Mesendoderm (in vitro differentiated cells): ENCODE measurements around the gene INAVA.

ENCODE experiments used
- DNase-seq: peaks from one replicate; pipeline ENCODE4 v3.0.0; 2013
- H2AK5ac ChIP-seq: 2 replicates; pipeline ENCODE4 v1.6.1; 2013; ENCODE audit warnings: low read length, inconsistent platforms
- H2BK120ac ChIP-seq: 2 replicates; pipeline ENCODE4 v1.6.1; 2013; ENCODE audit warnings: low read depth, mild to moderate bottlenecking, low read length, moderate library complexity, mixed read lengths
- H2BK15ac ChIP-seq: replicated peaks from 2 replicates; pipeline ENCODE4 v1.6.1; 2013; ENCODE audit warnings: low read depth, mild to moderate bottlenecking, moderate library complexity
- H2BK5ac ChIP-seq: 2 replicates; pipeline ENCODE4 v1.6.1; 2013; ENCODE audit warnings: low read length, inconsistent platforms
- H3K18ac ChIP-seq: 2 replicates; pipeline ENCODE4 v1.6.1; 2013; ENCODE audit warnings: mild to moderate bottlenecking, low read length, mixed read lengths
- H3K23ac ChIP-seq: one replicate; pipeline ENCODE4 v1.6.1; 2013; ENCODE audit warnings: low read length
- H3K27ac ChIP-seq: 2 replicates; pipeline ENCODE4 v1.5.1; 2013; ENCODE audit warnings: low read depth, mild to moderate bottlenecking, inconsistent platforms, low read length, moderate library complexity
- H3K27me3 ChIP-seq: 2 replicates; pipeline ENCODE4 v1.6.1; 2013; ENCODE audit warnings: low read length, control low read depth, mild to moderate bottlenecking, inconsistent platforms; ENCODE audit not compliant: insufficient read depth, poor library complexity
- H3K36me3 ChIP-seq: 2 replicates; pipeline ENCODE4 v1.6.1; 2013; ENCODE audit warnings: low read length, inconsistent platforms; ENCODE audit not compliant: control insufficient read depth, insufficient read depth
- H3K4ac ChIP-seq: one replicate; pipeline ENCODE4 v1.6.1; 2013; ENCODE audit warnings: low read depth, mild to moderate bottlenecking, low read length, moderate library complexity
- H3K4me1 ChIP-seq: 2 replicates; pipeline ENCODE4 v1.6.1; 2013; ENCODE audit warnings: low read depth, low read length, inconsistent platforms; ENCODE audit not compliant: control insufficient read depth
- H3K4me2 ChIP-seq: 2 replicates; pipeline ENCODE4 v1.6.1; 2013; ENCODE audit warnings: low read length
- H3K4me3 ChIP-seq: 2 replicates; pipeline ENCODE4 v1.5.1; 2013; ENCODE audit warnings: mild to moderate bottlenecking, low read length
- H3K56ac ChIP-seq: one replicate; pipeline ENCODE4 v1.6.1; 2013; ENCODE audit warnings: low read length
- H3K79me1 ChIP-seq: 2 replicates; pipeline ENCODE4 v1.6.1; 2013; ENCODE audit warnings: low read length, inconsistent platforms
- H3K79me2 ChIP-seq: 2 replicates; pipeline ENCODE4 v1.6.1; 2013; ENCODE audit warnings: mild to moderate bottlenecking, low read length; ENCODE audit not compliant: control insufficient read depth, insufficient read depth
- H3K9ac ChIP-seq: 2 replicates; pipeline ENCODE4 v1.6.1; 2013; ENCODE audit warnings: low read length, inconsistent platforms
- H4K5ac ChIP-seq: one replicate; pipeline ENCODE4 v1.6.1; 2013; ENCODE audit warnings: low read length
- H4K8ac ChIP-seq: one replicate; pipeline ENCODE4 v1.6.1; 2013; ENCODE audit warnings: low read depth, mild to moderate bottlenecking, control low read depth, low read length, moderate library complexity
- WGBS: extraction: QIAGEN DNeasy Blood & Tissue Kit; methylation state at CpG from one replicate; pipeline ENCODE4 v1.1.7; 2013; ENCODE audit warnings: low lambda C conversion rate, missing lambda C conversion rate; ENCODE audit not compliant: insufficient coverage; ENCODE audit errors: extremely low coverage; 5-methylcytosine and 5-hydroxymethylcytosine counted together

Gene INAVA

DNA sequence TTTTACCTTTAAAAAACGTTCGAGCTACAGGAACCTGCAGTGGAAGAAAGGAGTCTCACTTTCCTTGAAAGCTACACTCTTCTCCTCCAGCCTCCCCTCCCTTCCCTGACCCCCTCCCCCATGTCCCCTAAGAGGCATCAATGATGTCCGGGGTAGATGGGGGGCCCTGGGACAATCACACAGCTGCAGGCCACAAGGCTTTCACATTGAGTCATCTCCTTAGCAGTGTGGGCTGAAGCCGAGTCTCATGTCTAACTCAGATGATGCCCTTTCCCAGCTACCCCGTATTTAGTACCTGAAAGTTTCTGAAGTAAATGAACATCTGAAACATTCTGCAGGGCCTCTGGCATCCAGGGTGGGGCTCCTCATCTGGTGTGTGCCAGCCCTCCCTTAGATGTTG is 28.2 kb upstream of the INAVA start:
- Histone ChIP-seq H3K4me1 (no peaks in the 10 kb centered on the region), H2BK5ac (no peak overlapping the region), H3K79me1 (no peaks in the 10 kb centered on the region), H3K18ac (no peak overlapping the region), H3K9ac (no peak overlapping the region), H3K4me2 (no peak overlapping the region), H3K27ac (no peak overlapping the region), H3K4ac (no peak overlapping the region), H3K56ac (no peak overlapping the region), H2AK5ac (no peak overlapping the region), H3K79me2 (no peaks in the 10 kb centered on the region), H2BK15ac (no peak overlapping the region), H3K27me3 (no peaks in the 10 kb centered on the region), H3K36me3 (no peaks in the 10 kb centered on the region), H4K8ac (no peak overlapping the region), H3K4me3 (no peak overlapping the region), H3K23ac (no peak overlapping the region), H2BK120ac (no peak overlapping the region), H4K5ac (no peak overlapping the region)
- no CpG with 5 or more reads among the region's 5 CpGs for WGBS
- peak; percentile 26 for DNase-seq

- no CpG with 5 or more reads among the region's 11 CpGs for WGBS
Measured at GRCh38 chr1:200867018-200867811, 27.5 kb upstream of the INAVA start.

GRCh38 chr1:200869376-200869752 is 25.3 kb upstream of the INAVA start:
- Histone ChIP-seq H4K8ac (no peak overlapping the region), H3K4ac (no peak overlapping the region), H3K56ac (no peak overlapping the region), H2BK120ac (no peak overlapping the region), H3K9ac (no peak overlapping the region), H2BK15ac (no peak overlapping the region), H3K79me2 (no peaks in the 10 kb centered on the region), H3K27me3 (no peaks in the 10 kb centered on the region), H3K79me1 (no peaks in the 10 kb centered on the region), H3K23ac (no peak overlapping the region), H3K36me3 (no peaks in the 10 kb centered on the region), H3K4me2 (no peak overlapping the region), H2BK5ac (no peak overlapping the region), H2AK5ac (no peak overlapping the region), H3K4me1 (no peaks in the 10 kb centered on the region), H3K27ac (no peak overlapping the region), H3K18ac (no peak overlapping the region), H3K4me3 (no peak overlapping the region), H4K5ac (no peak overlapping the region)
- no peak for DNase-seq
- WGBS, result no CpG with 5 or more reads among the region's 5 CpGs

More at GRCh38 chr1:200867018-200867811, 27.5 kb upstream of the INAVA start:
- H3K4me1 ChIP-seq, result no peaks in the 10 kb centered on the region
- no peaks in the 10 kb centered on the region for H3K27me3 ChIP-seq
- no peaks in the 10 kb centered on the region for H3K36me3 ChIP-seq
- H3K4ac ChIP-seq, result no peak overlapping the region
- no peak overlapping the region for H3K18ac ChIP-seq
- no peak overlapping the region for H3K9ac ChIP-seq
- no peak overlapping the region for H2AK5ac ChIP-seq
- H3K4me3 ChIP-seq, result no peak overlapping the region
- no peak for DNase-seq
- no peak overlapping the region for H4K8ac ChIP-seq
- H4K5ac ChIP-seq, result no peak overlapping the region
- no peak overlapping the region for H3K27ac ChIP-seq
- no peak overlapping the region for H2BK15ac ChIP-seq
- no peak overlapping the region for H2BK120ac ChIP-seq
- H3K56ac ChIP-seq, result no peak overlapping the region
- H3K4me2 ChIP-seq, result no peak overlapping the region
- H3K23ac ChIP-seq, result no peak overlapping the region
- no peak overlapping the region for H2BK5ac ChIP-seq
- H3K79me2 ChIP-seq, result no peaks in the 10 kb centered on the region
- H3K79me1 ChIP-seq, result no peaks in the 10 kb centered on the region

DNA sequence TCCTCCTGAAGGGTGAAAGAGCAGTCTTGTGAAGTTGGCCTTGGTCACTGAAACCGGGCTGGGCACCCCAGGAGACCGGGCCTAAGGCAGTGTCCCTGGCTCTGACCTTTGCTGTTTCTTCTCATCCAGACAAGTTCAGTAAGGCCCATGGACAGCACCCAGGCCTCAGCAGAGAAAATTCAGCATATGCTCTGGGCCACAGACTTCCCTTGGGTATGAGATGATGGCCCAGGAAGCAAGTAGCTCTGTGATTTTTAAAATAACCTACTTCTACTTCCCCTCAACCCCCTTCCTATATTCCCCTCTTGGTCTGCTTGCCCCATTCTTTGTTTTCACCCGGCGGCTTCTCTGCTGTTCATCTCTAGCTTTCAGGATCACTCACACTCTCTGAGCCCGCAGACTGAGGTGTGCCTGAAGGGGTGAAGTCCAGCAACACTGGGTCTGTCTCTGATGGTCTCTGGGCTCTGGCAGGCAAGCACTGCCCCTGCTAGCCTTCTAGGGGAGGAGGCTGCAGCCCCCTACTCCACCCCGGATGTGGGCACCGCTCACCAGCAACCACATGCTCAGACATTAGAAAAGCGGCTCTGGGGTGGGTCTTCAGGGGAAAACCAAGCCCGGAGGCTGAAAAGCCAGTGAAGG is 24.8 kb upstream of the INAVA start:
- no peak overlapping the region for H3K56ac ChIP-seq
- WGBS, result no CpG with 5 or more reads among the region's 9 CpGs
- no peak overlapping the region for H3K18ac ChIP-seq
- DNase-seq, result no peak
- no peak overlapping the region for H3K4me2 ChIP-seq
- no peak overlapping the region for H3K23ac ChIP-seq
- H3K4me3 ChIP-seq, result no peak overlapping the region
- H4K5ac ChIP-seq, result no peak overlapping the region
- H2BK5ac ChIP-seq, result no peak overlapping the region
- no peaks in the 10 kb centered on the region for H3K36me3 ChIP-seq
- no peak overlapping the region for H3K4ac ChIP-seq
- H3K9ac ChIP-seq, result no peak overlapping the region
- no peaks in the 10 kb centered on the region for H3K79me1 ChIP-seq
- no peaks in the 10 kb centered on the region for H3K4me1 ChIP-seq
- no peak overlapping the region for H2BK15ac ChIP-seq
- no peak overlapping the region for H2AK5ac ChIP-seq
- no peak overlapping the region for H2BK120ac ChIP-seq
- H4K8ac ChIP-seq, result no peak overlapping the region
- no peaks in the 10 kb centered on the region for H3K27me3 ChIP-seq
- H3K27ac ChIP-seq, result no peak overlapping the region
- no peaks in the 10 kb centered on the region for H3K79me2 ChIP-seq

DNA sequence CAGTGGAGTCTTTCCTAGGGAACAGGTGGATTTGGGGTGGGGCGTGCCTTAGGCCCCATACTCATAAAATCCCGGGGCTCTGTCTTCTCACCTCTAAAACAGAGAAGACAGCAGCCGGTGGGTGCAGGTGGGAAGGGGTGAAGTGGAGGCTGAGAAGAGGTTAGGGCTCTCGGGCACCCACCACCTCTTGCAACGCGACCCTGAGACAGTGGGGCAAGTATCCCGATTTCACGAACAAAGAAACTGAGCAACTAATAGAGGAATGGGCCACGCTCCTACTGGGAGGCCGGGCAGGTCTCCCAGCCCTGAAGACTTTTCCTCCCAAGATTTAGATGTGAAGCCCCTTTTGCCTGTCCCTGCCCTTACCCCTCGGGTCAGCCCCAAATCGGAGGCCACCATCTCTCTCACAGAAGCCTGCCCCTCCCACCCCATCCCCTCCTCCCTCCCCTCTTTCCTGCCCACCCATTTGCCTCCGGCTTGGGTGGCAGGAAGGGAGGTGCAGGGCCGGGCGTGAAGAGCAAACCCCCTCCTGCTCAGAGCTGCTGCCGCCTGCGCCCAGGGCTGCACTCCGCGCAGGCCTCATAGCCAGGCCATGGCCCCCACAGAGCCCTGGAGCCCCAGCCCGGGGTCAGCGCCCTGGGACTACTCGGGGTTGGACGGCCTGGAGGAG is 22.1 kb upstream of the INAVA start, which contains the start of gene GPR25:
TSS of gene GPR25 (plus strand) at position 536 of the 670 bp plus-strand sequence. CDS start at position 593, 57 bp downstream.
- no CpG with 5 or more reads among the region's 23 CpGs for WGBS

More for the DNA sequence above, 22.1 kb upstream of the INAVA start, which contains the start of gene GPR25:
- Histone ChIP-seq H4K8ac (no peak within 1 kb of the TSS), H3K56ac (no peak within 1 kb of the TSS), H3K27ac (no peak within 1 kb of the TSS), H3K4me3 (no peak within 1 kb of the TSS), H2AK5ac (no peak within 1 kb of the TSS), H3K27me3 (no peaks in the 10 kb centered on the region), H3K4me1 (peaks cover 6% of the 10 kb centered on the region), H3K18ac (no peak within 1 kb of the TSS), H3K4ac (no peak within 1 kb of the TSS), H2BK15ac (no peak within 1 kb of the TSS), H3K36me3 (no peaks in the 10 kb centered on the region), H3K4me2 (no peak within 1 kb of the TSS), H4K5ac (no peak within 1 kb of the TSS), H2BK5ac (no peak within 1 kb of the TSS), H3K23ac (no peak within 1 kb of the TSS), H3K79me2 (no peaks in the 10 kb centered on the region), H2BK120ac (no peak within 1 kb of the TSS), H3K9ac (no peak within 1 kb of the TSS), H3K79me1 (no peaks in the 10 kb centered on the region)
- DNase-seq, result no peak
